Bronchial epithelial cell (primary cell): ENCODE measurements around the gene CUL7. TPM values are rescaled to one million over a fixed set of nuclear protein-coding genes. Genes with fewer than 3 reads are reported as not detected.

Experiments used
- DNase-seq: peaks from one replicate; pipeline ENCODE4 v3.0.0-alpha.2; 2010; ENCODE audit warnings: low read depth
- FAIRE-seq: peaks from 2 replicates; lab custom pipeline; 2011; peaks lifted over from hg19 to GRCh38; lab: Jason Lieb, UNC
- H3K27me3 ChIP-seq: 2 replicates; pipeline ENCODE4 v1.5.1; 2011; ENCODE audit warnings: low read length; ENCODE audit not compliant: control insufficient read depth, insufficient read depth
- H3K36me3 ChIP-seq: 2 replicates; pipeline ENCODE4 v1.5.1; 2011; ENCODE audit warnings: low read length; ENCODE audit not compliant: control insufficient read depth, insufficient read depth
- H3K4me3 ChIP-seq: 2 replicates; pipeline ENCODE4 v1.5.1; 2011; ENCODE audit warnings: mild to moderate bottlenecking, low read depth, low read length, control low read depth
- total RNA-seq: library from RNA; depleted of rRNA; stranded (reverse); fragments of >200 nt; gene quantifications from 2 replicates; pipeline ENCODE4 v1.2.1, GENCODE V29; 2014
- TF ChIP-seq, protein P1 (sequence below): IDR thresholded peaks from 2 replicates; pipeline ENCODE4 v1.5.1; 2011; ENCODE audit warnings: mild to moderate bottlenecking, moderate library complexity, low read length, control low read depth, inconsistent platforms; ENCODE audit not compliant: insufficient read depth, severe bottlenecking

CUL7 gene
- 16.9 and 20.5 TPM in 2 replicates for total RNA-seq

DNA sequence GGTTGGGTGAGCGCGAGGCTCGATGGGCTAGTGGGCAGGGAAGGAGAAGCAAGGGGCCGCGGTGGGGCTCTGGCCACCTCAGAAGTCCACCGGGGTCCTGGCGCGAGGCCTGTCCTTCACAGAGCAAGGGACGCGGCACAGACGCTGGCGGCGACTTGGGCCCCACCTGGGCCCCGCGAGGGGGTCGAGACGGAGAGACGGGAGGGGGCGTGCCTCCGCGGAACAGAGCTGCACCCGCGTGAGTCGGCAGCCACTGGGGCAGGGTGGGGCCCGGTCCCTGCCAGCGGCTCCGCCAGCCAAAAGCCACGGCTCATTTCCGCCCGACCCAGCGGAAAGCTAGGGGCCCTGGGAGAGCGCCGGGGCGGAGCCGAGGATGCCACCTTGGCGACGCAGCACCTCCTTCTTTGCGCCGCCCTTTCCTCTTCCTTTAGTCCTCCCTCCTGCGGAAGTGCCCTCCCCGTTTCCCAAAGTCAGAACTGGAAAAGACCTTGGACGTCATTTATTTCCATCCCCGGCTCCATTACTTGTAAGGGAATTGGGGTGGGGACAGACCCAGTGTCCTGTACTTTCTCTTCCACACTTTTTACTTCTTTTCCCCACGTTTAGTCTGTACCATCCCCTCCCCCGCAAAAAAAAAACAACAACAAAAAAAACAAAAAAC, at the start of gene CUL7:
TSS of gene CUL7 (minus strand) at position 307 of the 661 bp plus-strand sequence. CDS start 1,063 bp downstream, outside the sequence.
- DNase-seq: peak; percentile 88
- no peak for FAIRE-seq
- TF ChIP-seq, protein P1, sequence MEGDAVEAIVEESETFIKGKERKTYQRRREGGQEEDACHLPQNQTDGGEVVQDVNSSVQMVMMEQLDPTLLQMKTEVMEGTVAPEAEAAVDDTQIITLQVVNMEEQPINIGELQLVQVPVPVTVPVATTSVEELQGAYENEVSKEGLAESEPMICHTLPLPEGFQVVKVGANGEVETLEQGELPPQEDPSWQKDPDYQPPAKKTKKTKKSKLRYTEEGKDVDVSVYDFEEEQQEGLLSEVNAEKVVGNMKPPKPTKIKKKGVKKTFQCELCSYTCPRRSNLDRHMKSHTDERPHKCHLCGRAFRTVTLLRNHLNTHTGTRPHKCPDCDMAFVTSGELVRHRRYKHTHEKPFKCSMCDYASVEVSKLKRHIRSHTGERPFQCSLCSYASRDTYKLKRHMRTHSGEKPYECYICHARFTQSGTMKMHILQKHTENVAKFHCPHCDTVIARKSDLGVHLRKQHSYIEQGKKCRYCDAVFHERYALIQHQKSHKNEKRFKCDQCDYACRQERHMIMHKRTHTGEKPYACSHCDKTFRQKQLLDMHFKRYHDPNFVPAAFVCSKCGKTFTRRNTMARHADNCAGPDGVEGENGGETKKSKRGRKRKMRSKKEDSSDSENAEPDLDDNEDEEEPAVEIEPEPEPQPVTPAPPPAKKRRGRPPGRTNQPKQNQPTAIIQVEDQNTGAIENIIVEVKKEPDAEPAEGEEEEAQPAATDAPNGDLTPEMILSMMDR: no peak
- Histone ChIP-seq H3K36me3 (peaks cover 23% of the 10 kb centered on the region), H3K27me3 (no peaks in the 10 kb centered on the region), H3K4me3 (peak within 1 kb of the TSS; percentile 61)

DNA sequence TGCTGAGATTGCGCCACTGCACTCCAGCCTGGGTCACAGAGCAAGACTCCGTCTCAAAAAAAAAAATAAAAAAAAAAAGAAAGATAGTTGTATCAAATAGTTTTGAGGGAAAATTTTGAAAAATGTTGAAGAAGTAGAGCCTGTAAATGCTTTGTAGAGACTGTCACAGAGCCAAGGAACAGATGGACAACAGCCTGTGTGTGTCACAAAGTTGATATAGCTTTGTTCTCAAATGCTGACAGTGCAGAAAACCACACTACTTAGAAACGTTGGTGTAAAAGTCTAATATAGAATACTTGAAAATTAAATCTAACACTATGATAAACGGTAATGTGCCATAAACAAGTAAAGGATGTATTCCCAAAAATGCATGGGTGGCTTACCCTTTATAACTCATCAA, 47.8 kb upstream of the CUL7 start:
- TF ChIP-seq, protein P1: no peak
- DNase-seq (no peak), FAIRE-seq (no peak)
- H3K36me3 ChIP-seq: no peaks in the 10 kb centered on the region
- H3K27me3 ChIP-seq: no peaks in the 10 kb centered on the region
- no peak overlapping the region for H3K4me3 ChIP-seq

DNA sequence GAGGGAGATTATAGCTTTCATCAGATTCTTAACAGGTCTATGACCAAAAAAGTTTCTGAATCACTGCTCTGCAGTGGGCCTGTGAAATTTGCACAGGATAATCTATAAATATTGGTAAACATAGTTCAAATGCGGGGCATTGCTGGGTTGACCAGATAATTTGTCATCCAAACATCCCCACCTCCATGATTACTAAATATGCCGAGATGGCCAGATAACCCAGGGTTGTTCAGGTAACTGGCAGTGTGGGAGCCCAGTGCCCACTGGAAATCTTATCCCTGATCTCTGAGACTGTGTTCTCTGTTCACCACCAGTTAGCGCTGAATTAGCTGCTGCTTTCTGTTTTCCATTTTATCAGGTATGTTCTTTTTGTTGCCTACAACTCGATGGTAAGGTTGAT, 43.9 kb upstream of the CUL7 start:
- DNase-seq (no peak), FAIRE-seq (no peak)
- Histone ChIP-seq H3K27me3 (no peaks in the 10 kb centered on the region), H3K36me3 (no peaks in the 10 kb centered on the region), H3K4me3 (no peak overlapping the region)
- TF ChIP-seq, protein P1: no peak

DNA sequence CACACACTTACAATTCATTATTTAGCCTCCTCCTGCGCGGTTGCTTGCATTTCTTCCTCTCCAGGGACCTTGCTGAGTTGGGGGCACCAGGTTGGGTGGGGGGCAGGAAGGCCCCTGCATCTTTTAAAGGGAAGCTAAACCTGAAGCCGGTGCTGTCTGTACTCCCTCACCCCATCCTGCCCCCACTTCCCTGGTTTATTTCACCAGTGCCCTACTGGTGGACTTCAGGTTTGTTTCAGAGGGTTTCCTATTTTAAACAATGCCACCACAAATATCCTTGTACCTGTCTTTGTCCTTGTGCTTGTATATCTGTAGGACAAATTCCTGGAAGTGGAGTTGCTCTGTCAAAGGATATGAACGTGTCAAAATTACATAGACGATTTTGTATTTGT, 43.4 kb upstream of the CUL7 start:
- no peaks in the 10 kb centered on the region for H3K36me3 ChIP-seq
- no peak overlapping the region for H3K4me3 ChIP-seq
- TF ChIP-seq, protein P1: no peak
- no peaks in the 10 kb centered on the region for H3K27me3 ChIP-seq
- DNase-seq: no peak
- FAIRE-seq: no peak

DNA sequence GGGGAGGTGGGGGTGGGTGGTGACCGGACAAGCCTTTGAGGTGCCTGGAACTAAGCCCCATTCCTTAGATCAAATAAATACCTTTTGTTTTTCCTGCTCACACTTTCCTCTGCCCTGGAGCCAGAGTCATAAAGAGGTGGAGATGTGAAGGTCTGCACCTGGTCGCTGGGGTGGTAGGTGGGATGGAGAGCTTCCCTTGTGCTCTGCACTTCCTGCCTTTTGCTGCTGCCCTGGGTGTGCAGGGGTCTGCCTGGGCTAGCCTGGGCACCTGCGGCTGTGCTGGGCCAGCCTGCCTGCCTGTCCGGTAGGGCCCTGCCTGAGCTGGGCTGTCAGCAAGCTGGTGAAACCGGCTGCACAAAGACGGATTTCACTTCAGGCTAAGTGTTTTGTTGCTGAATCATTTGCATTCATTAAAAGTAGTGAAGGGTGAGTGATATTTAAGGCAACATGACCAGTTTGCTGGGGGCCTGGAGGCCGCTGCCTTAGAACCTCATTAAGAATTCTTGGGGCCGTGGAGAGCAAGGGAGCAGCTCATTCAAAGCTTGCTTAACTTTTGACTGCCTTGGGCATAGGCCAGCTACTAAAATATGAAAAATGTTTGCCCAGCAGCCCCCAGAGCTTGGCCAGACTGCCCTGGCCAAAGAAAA, 42.9 kb upstream of the CUL7 start:
- no peak for FAIRE-seq
- TF ChIP-seq, protein P1: no peak
- no peaks in the 10 kb centered on the region for H3K36me3 ChIP-seq
- DNase-seq: peak; percentile 97
- H3K27me3 ChIP-seq: no peaks in the 10 kb centered on the region
- peak overlapping the region; percentile 26 for H3K4me3 ChIP-seq
